Measurements from ENCODE around the gene ZNF106. TPM values are rescaled to one million over a fixed set of nuclear protein-coding genes. Genes with fewer than 3 reads are reported as not detected.

Gene ZNF106

Small RNA genes within 50 kb of the gene (small RNA-seq; reads per million reads assigned to genes)
- not detected for gene RNU6-188P
